ENCODE measurements around the gene ACOT6. TPM values are rescaled to one million over a fixed set of nuclear protein-coding genes. Genes with fewer than 3 reads are reported as not detected.

ACOT6 gene
- total RNA-seq, 8 experiments from 2014 or later = 0.29 to 0.63 (median 0.40) TPM; not detected in 4

GRCh38 chr14:73610687-73611086 lies 1.6 kb upstream of the ACOT6 start:
- Histone ChIP-seq H3K4me3 (no peak overlapping the region), H3K4me1 (replicated peaks in 1 of 2) (peaks cover 0 to 3% of the 10 kb centered on the region in 2 donors), H3K27ac (no peak overlapping the region)
- ATAC-seq (replicated peaks in 6 of 8) = peak in 5 of 8 experiments; percentile 16 to 70 (median 30)
- in situ Hi-C loops (cut with MboI; ENCODE audit: low pct_unique_long_range_greater_than_20kb in 2 of 9, low sequenced_read_pairs in 9 of 9, unreplicated experiment in 9 of 9) = loop anchor here in 1 of 9 experiments (25.0 kb wide), 1 partner anchor 98 kb away; no protein-coding TSS in a partner anchor
- WGBS, 10 experiments = 0 to 73% (median 29%) methylated on average over 1 to 2 of the region's 2 CpGs; no CpG with 5 or more reads in 5 of the 10 experiments

GRCh38 chr14:73613046-73613383 lies 698 bp downstream of the ACOT6 start:
- Histone ChIP-seq H3K4me1 (replicated peaks in 1 of 2) (peaks cover 0 to 3% of the 10 kb centered on the region in 2 donors), H3K27ac (peak overlapping the region in 1 of 2 donors; percentile 5), H3K4me3 (peak overlapping the region; percentile 44 to 56 (median 53))
- in situ Hi-C loops (cut with MboI; ENCODE audit: low pct_unique_long_range_greater_than_20kb in 2 of 9, low sequenced_read_pairs in 9 of 9, unreplicated experiment in 9 of 9) = loop anchor here in 1 of 9 experiments (25.0 kb wide), 1 partner anchor 101 kb away; no protein-coding TSS in a partner anchor
- 0 to 29% (median 5%) methylated on average over 1 to 10 of the region's 13 CpGs; no CpG with 5 or more reads in 3 of the 10 experiments for WGBS, 10 experiments
- peak; percentile 11 to 32 (median 23) for ATAC-seq (replicated peaks in 6 of 8)

GRCh38 chr14:73613419-73613963 lies 1.2 kb downstream of the ACOT6 start:
- Histone ChIP-seq H3K4me1 (replicated peaks in 1 of 2) (peaks cover 0 to 3% of the 10 kb centered on the region in 2 donors), H3K4me3 (peak overlapping the region in 2 of 5 donors; percentile 53 to 56), H3K27ac (no peak overlapping the region)
- in situ Hi-C loops (cut with MboI; ENCODE audit: low pct_unique_long_range_greater_than_20kb in 2 of 9, low sequenced_read_pairs in 9 of 9, unreplicated experiment in 9 of 9) = loop anchor here in 1 of 9 experiments (25.0 kb wide), 1 partner anchor 101 kb away; no protein-coding TSS in a partner anchor
- WGBS, 10 experiments = 58 to 97% (median 83%) methylated on average over 1 to 3 of the region's 3 CpGs; no CpG with 5 or more reads in 4 of the 10 experiments
- ATAC-seq (replicated peaks in 6 of 8) = no peak

- Histone ChIP-seq H3K27ac (no peak overlapping the region), H3K4me1 (replicated peaks in 1 of 2) (no peaks in the 10 kb centered on the region), H3K4me3 (no peak overlapping the region)
- 37 to 79% (median 41%) methylated on average over 2 to 4 of the region's 4 CpGs; no CpG with 5 or more reads in 4 of the 10 experiments for WGBS, 10 experiments
- in situ Hi-C loops (cut with MboI; ENCODE audit: low pct_unique_long_range_greater_than_20kb in 2 of 9, low sequenced_read_pairs in 9 of 9, unreplicated experiment in 9 of 9) = loop anchor here in 1 of 9 experiments (25.0 kb wide), 1 partner anchor 105 kb away; no protein-coding TSS in a partner anchor
- ATAC-seq (replicated peaks in 6 of 8) = no peak
These were observed 4.5 kb downstream of the ACOT6 start for GRCh38 chr14:73616831-73617230.

GRCh38 chr14:73619524-73619923 lies 7.2 kb downstream of the ACOT6 start:
- WGBS, 10 experiments = 40 to 100% (median 80%) methylated on average over 1 of the region's 1 CpG; no CpG with 5 or more reads in 5 of the 10 experiments
- no peak for ATAC-seq (replicated peaks in 6 of 8)
- Histone ChIP-seq H3K4me1 (replicated peaks in 1 of 2) (no peaks in the 10 kb centered on the region), H3K4me3 (no peak overlapping the region), H3K27ac (no peak overlapping the region)
- in situ Hi-C loops (cut with MboI; ENCODE audit: low pct_unique_long_range_greater_than_20kb in 2 of 9, low sequenced_read_pairs in 9 of 9, unreplicated experiment in 9 of 9) = loop anchor here in 1 of 9 experiments (25.0 kb wide), 1 partner anchor 107 kb away; no protein-coding TSS in a partner anchor

GRCh38 chr14:73620268-73620667 lies 8.0 kb downstream of the ACOT6 start:
- no peak for ATAC-seq (replicated peaks in 6 of 8)
- in situ Hi-C loops (cut with MboI; ENCODE audit: low pct_unique_long_range_greater_than_20kb in 2 of 9, low sequenced_read_pairs in 9 of 9, unreplicated experiment in 9 of 9) = loop anchor here in 1 of 9 experiments (25.0 kb wide), 1 partner anchor 108 kb away; no protein-coding TSS in a partner anchor
- Histone ChIP-seq H3K4me3 (no peak overlapping the region), H3K4me1 (replicated peaks in 1 of 2) (no peaks in the 10 kb centered on the region), H3K27ac (no peak overlapping the region)
- WGBS, 10 experiments = 50 to 100% (median 89%) methylated on average over 1 to 9 of the region's 10 CpGs; no CpG with 5 or more reads in 1 of the 10 experiments

GRCh38 chr14:73623504-73624054 lies 11.3 kb downstream of the ACOT6 start:
- Histone ChIP-seq H3K4me1 (replicated peaks in 1 of 2) (no peaks in the 10 kb centered on the region), H3K4me3 (no peak overlapping the region), H3K27ac (no peak overlapping the region)
- ATAC-seq (replicated peaks in 6 of 8) = no peak
- 0 to 100% (median 88%) methylated on average over 1 to 2 of the region's 4 CpGs; no CpG with 5 or more reads in 5 of the 10 experiments for WGBS, 10 experiments
- in situ Hi-C loops (cut with MboI; ENCODE audit: low pct_unique_long_range_greater_than_20kb in 2 of 9, low sequenced_read_pairs in 9 of 9, unreplicated experiment in 9 of 9) = loop anchor here in 1 of 9 experiments (25.0 kb wide), 1 partner anchor 111 kb away; no protein-coding TSS in a partner anchor

GRCh38 chr14:73625706-73626105 lies 13.4 kb downstream of the ACOT6 start:
- no peaks in the 10 kb centered on the region for H3K4me1 ChIP-seq (replicated peaks in 1 of 2)
- no peak overlapping the region for H3K27ac ChIP-seq
- ATAC-seq (replicated peaks in 6 of 8) = no peak
- no peak overlapping the region for H3K4me3 ChIP-seq
- WGBS, 10 experiments = 14 to 100% (median 57%) methylated on average over 1 of the region's 1 CpG; no CpG with 5 or more reads in 3 of the 10 experiments
- in situ Hi-C loops (cut with MboI; ENCODE audit: low pct_unique_long_range_greater_than_20kb in 2 of 9, low sequenced_read_pairs in 9 of 9, unreplicated experiment in 9 of 9) = loop anchor here in 2 of 9 experiments (25.0 kb wide), 1 partner anchor 113 kb away; no protein-coding TSS in a partner anchor

GRCh38 chr14:73627151-73627558 lies 14.8 kb downstream of the ACOT6 start:
- no peak overlapping the region for H3K4me3 ChIP-seq

GRCh38 chr14:73630009-73630780 lies 17.9 kb downstream of the ACOT6 start:
- in situ Hi-C loops (cut with MboI; ENCODE audit: low pct_unique_long_range_greater_than_20kb in 2 of 9, low sequenced_read_pairs in 9 of 9, unreplicated experiment in 9 of 9) = loop anchor here in 2 of 9 experiments (25.0 kb wide), 1 partner anchor 118 kb away; no protein-coding TSS in a partner anchor
- Histone ChIP-seq H3K27ac (no peak overlapping the region), H3K4me1 (replicated peaks in 1 of 2) (peaks cover 0 to 3% of the 10 kb centered on the region in 2 donors), H3K4me3 (no peak overlapping the region)
- 69 to 95% (median 84%) methylated on average over 4 to 10 of the region's 10 CpGs for WGBS, 10 experiments
- ATAC-seq (replicated peaks in 6 of 8) = no peak

More at GRCh38 chr14:73627151-73627558, 14.8 kb downstream of the ACOT6 start:
- Histone ChIP-seq H3K27ac (no peak overlapping the region), H3K4me1 (replicated peaks in 1 of 2) (no peaks in the 10 kb centered on the region)
- no peak for ATAC-seq (replicated peaks in 6 of 8)
- 63 to 100% (median 89%) methylated on average over 1 to 2 of the region's 2 CpGs; no CpG with 5 or more reads in 5 of the 10 experiments for WGBS, 10 experiments
- in situ Hi-C loops (cut with MboI; ENCODE audit: low pct_unique_long_range_greater_than_20kb in 2 of 9, low sequenced_read_pairs in 9 of 9, unreplicated experiment in 9 of 9) = loop anchor here in 2 of 9 experiments (25.0 kb wide), 1 partner anchor 115 kb away; no protein-coding TSS in a partner anchor

GRCh38 chr14:73633116-73634010 lies 21.0 kb downstream of the ACOT6 start:
- no peak overlapping the region for H3K27ac ChIP-seq
- 0 to 100% (median 24%) methylated on average over 1 to 13 of the region's 44 CpGs for WGBS, 10 experiments
- H3K4me3 ChIP-seq = peak overlapping the region in 3 of 5 donors; percentile 5 to 9 (median 7)
- peaks cover 0 to 3% of the 10 kb centered on the region in 2 donors for H3K4me1 ChIP-seq (replicated peaks in 1 of 2)
- peak; percentile 78 to 96 (median 84) for ATAC-seq (replicated peaks in 6 of 8)
- in situ Hi-C loops (cut with MboI; ENCODE audit: low pct_unique_long_range_greater_than_20kb in 2 of 9, low sequenced_read_pairs in 9 of 9, unreplicated experiment in 9 of 9) = loop anchor here in 2 of 9 experiments (25.0 kb wide), 1 partner anchor 121 kb away; no protein-coding TSS in a partner anchor
